Sigmoid colon (tissue), 3 donors: Measurements from ENCODE around the gene PBX3.

Experiments used
- POLR2A ChIP-seq, 2 donors: fragments of 450-650 bp; IDR thresholded peaks; one replicate each; pipeline ENCODE4 v1.6.1; 2016; ENCODE audit warnings: antibody characterized with exemption in 2 of 2, mild to moderate bottlenecking in 2 of 2, moderate library complexity in 2 of 2
- TF ChIP-seq, protein P1 (sequence below), 4 experiments: fragments of 450-650 bp in 3 of 4; fragments of 200-600 bp in 1 of 4; IDR thresholded peaks; one replicate each; pipeline ENCODE4 v1.5.1; 2016 to 2019; ENCODE audit warnings: antibody characterized with exemption in 4 of 4, mild to moderate bottlenecking in 3 of 4, moderate library complexity in 2 of 4

DNA sequence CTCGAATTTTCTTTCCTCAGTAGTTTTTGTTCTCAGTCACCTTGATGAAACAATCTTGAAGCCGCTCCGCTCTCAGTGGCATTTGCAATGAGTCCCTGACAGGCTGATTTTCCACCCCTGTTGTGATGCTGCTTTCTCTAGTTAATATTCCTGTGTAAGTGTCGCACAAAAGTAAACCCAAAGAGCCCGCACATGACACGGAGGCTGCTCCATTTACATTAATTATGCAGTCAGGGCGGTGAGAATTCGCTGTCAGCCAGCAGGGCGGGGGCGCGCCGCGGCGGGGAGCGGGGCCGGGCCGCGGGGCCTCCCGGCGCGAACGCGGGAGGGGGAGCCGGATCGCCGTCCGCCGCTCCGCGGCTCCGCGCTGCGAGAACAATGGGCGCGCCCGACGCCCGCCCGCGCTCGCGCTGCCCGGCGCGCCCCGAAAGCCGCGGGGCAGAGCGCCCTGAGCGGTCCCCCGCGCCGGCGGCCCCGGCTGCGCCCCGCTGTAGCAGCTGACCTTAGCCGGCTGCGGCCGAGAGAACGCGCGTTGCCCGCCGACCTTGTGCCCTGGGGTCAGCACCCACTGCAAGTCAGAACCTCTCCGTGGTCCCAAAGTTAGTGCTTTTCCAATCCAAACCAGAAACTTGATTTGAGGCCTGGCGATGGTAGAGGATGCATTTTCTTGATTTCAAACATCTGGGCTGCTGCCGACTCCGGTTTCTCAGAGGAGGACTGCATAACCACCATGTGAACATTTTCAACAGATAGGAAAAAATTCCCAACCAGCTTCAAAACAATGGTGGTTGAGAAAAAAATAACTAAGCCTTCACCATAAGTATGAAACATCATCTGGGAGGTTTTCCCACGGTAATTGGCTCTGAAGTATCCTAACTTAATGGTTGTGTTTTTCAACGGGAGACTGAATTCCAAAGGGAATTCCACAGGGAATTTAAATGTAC lies 142.6 kb downstream of the PBX3 start:
- TF ChIP-seq POLR2A (IDR thresholded peaks at IDR 0.05) = no peak
- TF ChIP-seq, protein P1, sequence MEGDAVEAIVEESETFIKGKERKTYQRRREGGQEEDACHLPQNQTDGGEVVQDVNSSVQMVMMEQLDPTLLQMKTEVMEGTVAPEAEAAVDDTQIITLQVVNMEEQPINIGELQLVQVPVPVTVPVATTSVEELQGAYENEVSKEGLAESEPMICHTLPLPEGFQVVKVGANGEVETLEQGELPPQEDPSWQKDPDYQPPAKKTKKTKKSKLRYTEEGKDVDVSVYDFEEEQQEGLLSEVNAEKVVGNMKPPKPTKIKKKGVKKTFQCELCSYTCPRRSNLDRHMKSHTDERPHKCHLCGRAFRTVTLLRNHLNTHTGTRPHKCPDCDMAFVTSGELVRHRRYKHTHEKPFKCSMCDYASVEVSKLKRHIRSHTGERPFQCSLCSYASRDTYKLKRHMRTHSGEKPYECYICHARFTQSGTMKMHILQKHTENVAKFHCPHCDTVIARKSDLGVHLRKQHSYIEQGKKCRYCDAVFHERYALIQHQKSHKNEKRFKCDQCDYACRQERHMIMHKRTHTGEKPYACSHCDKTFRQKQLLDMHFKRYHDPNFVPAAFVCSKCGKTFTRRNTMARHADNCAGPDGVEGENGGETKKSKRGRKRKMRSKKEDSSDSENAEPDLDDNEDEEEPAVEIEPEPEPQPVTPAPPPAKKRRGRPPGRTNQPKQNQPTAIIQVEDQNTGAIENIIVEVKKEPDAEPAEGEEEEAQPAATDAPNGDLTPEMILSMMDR (IDR thresholded peaks at IDR 0.05) = no peak
